Measurements from ENCODE around the gene CLCA2.
"Not testable (repeated sequence)": the region's sequence is repeated elsewhere in the genome, so short reads cannot be mapped to it uniquely, and the experiment has no call there.

CLCA2 gene

GRCh38 chr1:86500714-86501113 is 76.7 kb downstream of the CLCA2 start:
- ChIA-PET POLR2A (no interaction called here), CTCF (interaction anchor here (1.0 to 1.7 kb wide), 2 partner anchors 10 to 252 kb away, joined by 5 to 10 read pairs; no protein-coding TSS in a partner anchor)
- no peak for DNase-seq (ENCODE audit: extremely low spot score)
- no peak for TF ChIP-seq FOXM1 (IDR thresholded peaks at IDR 0.05; ENCODE audit: borderline replicate concordance)
- no peak for TF ChIP-seq SP1 (IDR thresholded peaks at IDR 0.05)
- no peak for TF ChIP-seq ZNF384 (IDR thresholded peaks at IDR 0.05)
- no peak for TF ChIP-seq FOXK2 (IDR thresholded peaks at IDR 0.05)
- TF ChIP-seq BHLHE40 (IDR thresholded peaks at IDR 0.05; ENCODE audit: borderline replicate concordance): no peak
- TF ChIP-seq NFRKB (IDR thresholded peaks at IDR 0.05): no peak
- no peak for TF ChIP-seq HDGF (IDR thresholded peaks at IDR 0.05; ENCODE audit: borderline replicate concordance)
- TF ChIP-seq, protein P1, sequence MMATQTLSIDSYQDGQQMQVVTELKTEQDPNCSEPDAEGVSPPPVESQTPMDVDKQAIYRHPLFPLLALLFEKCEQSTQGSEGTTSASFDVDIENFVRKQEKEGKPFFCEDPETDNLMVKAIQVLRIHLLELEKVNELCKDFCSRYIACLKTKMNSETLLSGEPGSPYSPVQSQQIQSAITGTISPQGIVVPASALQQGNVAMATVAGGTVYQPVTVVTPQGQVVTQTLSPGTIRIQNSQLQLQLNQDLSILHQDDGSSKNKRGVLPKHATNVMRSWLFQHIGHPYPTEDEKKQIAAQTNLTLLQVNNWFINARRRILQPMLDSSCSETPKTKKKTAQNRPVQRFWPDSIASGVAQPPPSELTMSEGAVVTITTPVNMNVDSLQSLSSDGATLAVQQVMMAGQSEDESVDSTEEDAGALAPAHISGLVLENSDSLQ (IDR thresholded peaks at IDR 0.05): no peak
- no peak for TF ChIP-seq LEF1 (IDR thresholded peaks at IDR 0.05; ENCODE audit: borderline replicate concordance)
- no peak for TF ChIP-seq CTBP1 (IDR thresholded peaks at IDR 0.05; ENCODE audit: borderline replicate concordance)
- TF ChIP-seq ELF4 (IDR thresholded peaks at IDR 0.05): no peak
- no peak for TF ChIP-seq FOXA1 (IDR thresholded peaks at IDR 0.05)
- no peak for TF ChIP-seq L3MBTL2 (conservative IDR thresholded peaks at IDR 0.05)
- TF ChIP-seq TARDBP (IDR thresholded peaks at IDR 0.05): no peak
- no peak for TF ChIP-seq SUZ12 (IDR thresholded peaks at IDR 0.05)
- TF ChIP-seq ARNT (IDR thresholded peaks at IDR 0.05): no peak

GRCh38 chr1:86502125-86502646 is 78.2 kb downstream of the CLCA2 start:
- CTCF ChIA-PET: interaction anchor here (0.6 kb wide), 2 partner anchors 12 to 609 kb away, joined by 3 to 6 read pairs; no protein-coding TSS in a partner anchor
- POLR2A ChIA-PET; DNase-seq (ENCODE audit: extremely low spot score): not testable (repeated sequence)

GRCh38 chr1:86502721-86503405 is 78.9 kb downstream of the CLCA2 start:
- TF ChIP-seq LEF1 (IDR thresholded peaks at IDR 0.05; ENCODE audit: borderline replicate concordance) (no peak), CTBP1 (IDR thresholded peaks at IDR 0.05; ENCODE audit: borderline replicate concordance) (no peak), HDGF (IDR thresholded peaks at IDR 0.05; ENCODE audit: borderline replicate concordance) (no peak), SUZ12 (IDR thresholded peaks at IDR 0.05) (no peak), SP1 (IDR thresholded peaks at IDR 0.05) (no peak), ELF4 (IDR thresholded peaks at IDR 0.05) (no peak), FOXA1 (IDR thresholded peaks at IDR 0.05) (no peak)
- TF ChIP-seq, protein P1 (IDR thresholded peaks at IDR 0.05): no peak
- CTCF ChIA-PET: interaction anchor here (0.6 kb wide), 1 partner anchor 12 kb away, joined by 6 read pairs; no protein-coding TSS in a partner anchor
- DNase-seq (ENCODE audit: extremely low spot score): no peak
- POLR2A ChIA-PET: no interaction called here

GRCh38 chr1:86503406-86504136 is 79.6 kb downstream of the CLCA2 start:
- DNase-seq (ENCODE audit: extremely low spot score): no peak
- POLR2A ChIA-PET: no interaction called here
- CTCF ChIA-PET: no interaction called here
- TF ChIP-seq, protein P1 (IDR thresholded peaks at IDR 0.05): no peak
- TF ChIP-seq CTBP1 (IDR thresholded peaks at IDR 0.05; ENCODE audit: borderline replicate concordance): no peak
- no peak for TF ChIP-seq TARDBP (IDR thresholded peaks at IDR 0.05)
- TF ChIP-seq FOXM1 (IDR thresholded peaks at IDR 0.05; ENCODE audit: borderline replicate concordance): no peak
- no peak for TF ChIP-seq LEF1 (IDR thresholded peaks at IDR 0.05; ENCODE audit: borderline replicate concordance)
- TF ChIP-seq L3MBTL2 (conservative IDR thresholded peaks at IDR 0.05): no peak
- TF ChIP-seq BHLHE40 (IDR thresholded peaks at IDR 0.05; ENCODE audit: borderline replicate concordance): no peak
- no peak for TF ChIP-seq FOXA1 (IDR thresholded peaks at IDR 0.05)

GRCh38 chr1:86504137-86504479 is 80.1 kb downstream of the CLCA2 start:
- TF ChIP-seq SUZ12 (IDR thresholded peaks at IDR 0.05) (no peak), LEF1 (IDR thresholded peaks at IDR 0.05; ENCODE audit: borderline replicate concordance) (no peak), TARDBP (IDR thresholded peaks at IDR 0.05) (no peak), BHLHE40 (IDR thresholded peaks at IDR 0.05; ENCODE audit: borderline replicate concordance) (no peak), SP1 (IDR thresholded peaks at IDR 0.05) (no peak), ARNT (IDR thresholded peaks at IDR 0.05) (no peak), L3MBTL2 (conservative IDR thresholded peaks at IDR 0.05) (no peak), ELF4 (IDR thresholded peaks at IDR 0.05) (no peak), CTBP1 (IDR thresholded peaks at IDR 0.05; ENCODE audit: borderline replicate concordance) (no peak), NFRKB (IDR thresholded peaks at IDR 0.05) (no peak), HDGF (IDR thresholded peaks at IDR 0.05; ENCODE audit: borderline replicate concordance) (no peak), FOXM1 (IDR thresholded peaks at IDR 0.05; ENCODE audit: borderline replicate concordance) (no peak), FOXA1 (IDR thresholded peaks at IDR 0.05) (no peak), FOXK2 (IDR thresholded peaks at IDR 0.05) (no peak), ZNF384 (IDR thresholded peaks at IDR 0.05) (no peak)
- TF ChIP-seq, protein P1 (IDR thresholded peaks at IDR 0.05): no peak
- DNase-seq (ENCODE audit: extremely low spot score): no peak
- CTCF ChIA-PET: no interaction called here
- POLR2A ChIA-PET: no interaction called here

Data from HEK293T (cell line).